PC-3 (cell line): ENCODE results near the gene NPC1. TPM values are rescaled to one million over a fixed set of nuclear protein-coding genes. Genes with fewer than 3 reads are reported as not detected.

Experiments used
- ATAC-seq: fragments of 200-7000 bp; cut with Tn5 transposase; 2 replicates; pipeline ENCODE4 v1.9.1; 2020; ENCODE audit warnings: mild to moderate bottlenecking, moderate library complexity
- BruUV-seq: library from RNA; stranded (reverse); fragments of 400-500 nt; replicated peaks from 2 replicates; lab custom pipeline; 2021; lab: Mats Ljungman, UMichigan
- CTCF ChIA-PET: fragments of 300-600 bp; sonication (Branson Sonifier 250); formaldehyde crosslinking; loops from one replicate; lab custom pipeline; 2022; ENCODE audit warnings: antibody characterized with exemption; lab: Charles Lee
- POLR2A ChIA-PET: fragments of 300-600 bp; sonication (Branson Sonifier 250); formaldehyde crosslinking; loops from one replicate; lab custom pipeline; 2022; ENCODE audit warnings: antibody characterized with exemption; ENCODE audit not compliant: unreplicated experiment; lab: Charles Lee
- DNase-seq: peaks from one replicate; pipeline ENCODE4 v3.0.0-alpha.2; 2015
- H2AFZ ChIP-seq: fragments of 300-600 bp; sonication (generic); 2 replicates; pipeline ENCODE4 v1.6.0; 2016; ENCODE audit warnings: antibody characterized with exemption, low read length
- H3F3A ChIP-seq: fragments of 300-600 bp; sonication (generic); one replicate; pipeline ENCODE4 v1.6.0; 2017; ENCODE audit warnings: antibody characterized with exemption, low read length, control low read depth, mild to moderate bottlenecking; ENCODE audit not compliant: unreplicated experiment
- H3K27ac ChIP-seq: fragments of 300-600 bp; sonication (generic); 2 replicates; pipeline ENCODE4 v1.5.1; 2016; ENCODE audit warnings: mild to moderate bottlenecking, low read length
- H3K27me3 ChIP-seq: fragments of 300-600 bp; sonication (generic); 2 replicates; pipeline ENCODE4 v1.6.1; 2016; ENCODE audit warnings: low read length, mixed read lengths
- H3K36me3 ChIP-seq: fragments of 300-600 bp; sonication (generic); 2 replicates; pipeline ENCODE4 v1.6.1; 2016; ENCODE audit warnings: low read depth, mixed run types, low read length, mixed read lengths
- H3K4me1 ChIP-seq: fragments of 300-600 bp; sonication (generic); 2 replicates; pipeline ENCODE4 v1.5.1; 2016; ENCODE audit warnings: low read length; ENCODE audit not compliant: insufficient read depth
- H3K4me2 ChIP-seq: fragments of 300-600 bp; sonication (generic); 2 replicates; pipeline ENCODE4 v1.6.0; 2016; ENCODE audit warnings: low read length
- H3K4me3 ChIP-seq: fragments of 300-600 bp; sonication (generic); 2 replicates; pipeline ENCODE4 v1.5.1; 2016; ENCODE audit warnings: mild to moderate bottlenecking, low read length, mixed read lengths
- H3K79me2 ChIP-seq: fragments of 300-600 bp; sonication (generic); 2 replicates; pipeline ENCODE4 v1.6.1; 2017; ENCODE audit warnings: low read length, mixed read lengths
- H3K9ac ChIP-seq: fragments of 300-600 bp; sonication (generic); 2 replicates; pipeline ENCODE4 v1.6.0; 2016; ENCODE audit warnings: mild to moderate bottlenecking, low read length
- H3K9me2 ChIP-seq: fragments of 300-600 bp; sonication (generic); replicated peaks from 2 replicates; pipeline ENCODE4 v1.6.1; 2016; ENCODE audit warnings: mixed run types, low read length, mixed read lengths
- H3K9me3 ChIP-seq: fragments of 300-600 bp; sonication (generic); 2 replicates; pipeline ENCODE4 v1.6.1; 2016; ENCODE audit warnings: low read length, mixed read lengths
- H4K20me1 ChIP-seq: fragments of 300-600 bp; sonication (generic); 2 replicates; pipeline ENCODE4 v1.6.1; 2016; ENCODE audit warnings: low read length, mixed read lengths
- CTCF ChIP-seq: fragments of 300-600 bp; sonication (generic); conservative IDR thresholded peaks from 2 replicates; pipeline ENCODE4 v1.5.1; 2017; ENCODE audit warnings: antibody characterized with exemption, low read depth, mild to moderate bottlenecking, low read length
- EZH2 ChIP-seq: fragments of 300-600 bp; sonication (generic); IDR thresholded peaks from one replicate; pipeline ENCODE4 v1.6.1; 2017; ENCODE audit warnings: antibody characterized with exemption, mild to moderate bottlenecking, low read length; ENCODE audit not compliant: unreplicated experiment
- EZH2phosphoT487 ChIP-seq: fragments of 300-600 bp; sonication (generic); IDR thresholded peaks from 2 replicates; pipeline ENCODE4 v1.6.1; 2018; ENCODE audit warnings: mild to moderate bottlenecking, antibody characterized with exemption, low read length, borderline replicate concordance
- intact Hi-C: fragments of 100-400 bp; cut with micrococcal nuclease; formaldehyde crosslinking; loops from 2 replicates; pipeline ENCODE4 v1.9.0; 2023
- total RNA-seq: library from RNA; depleted of rRNA; stranded (reverse); fragments of >200 nt; gene quantifications from 2 replicates; pipeline ENCODE4 v1.2.3, GENCODE V29; 2014

The NPC1 gene
- total RNA-seq, 1 experiment from 2014 or later, result 85.5 TPM

- Histone ChIP-seq H3F3A (no peaks in the 10 kb centered on the region), H4K20me1 (no peaks in the 10 kb centered on the region), H3K36me3 (peaks cover 84% of the 10 kb centered on the region), H3K9me3 (no peaks in the 10 kb centered on the region), H3K27ac (no peak overlapping the region), H3K27me3 (no peaks in the 10 kb centered on the region), H3K4me3 (no peak overlapping the region), H3K9ac (no peak overlapping the region), H3K4me1 (no peaks in the 10 kb centered on the region), H3K79me2 (no peaks in the 10 kb centered on the region), H2AFZ (no peak overlapping the region), H3K4me2 (no peak overlapping the region), H3K9me2 (no peaks in the 10 kb centered on the region)
- BruUV-seq, result no TSS peak
- intact Hi-C loops, result no loop called here
- no peak for DNase-seq
- ChIA-PET POLR2A (no interaction called here), CTCF (no interaction called here)
- no peak for TF ChIP-seq CTCF
- TF ChIP-seq EZH2, result no peak
- no peak for TF ChIP-seq EZH2phosphoT487
- no peak for ATAC-seq
Observed at GRCh38 chr18:23540867-23541266, 45.4 kb downstream of the NPC1 start.

- DNase-seq (no peak), ATAC-seq (no peak)
- Histone ChIP-seq H3K79me2 (no peaks in the 10 kb centered on the region), H3K4me3 (no peak overlapping the region), H3K27me3 (no peaks in the 10 kb centered on the region), H3K9me2 (no peaks in the 10 kb centered on the region), H4K20me1 (no peaks in the 10 kb centered on the region), H2AFZ (no peak overlapping the region), H3K36me3 (peaks cover 90% of the 10 kb centered on the region), H3K27ac (no peak overlapping the region), H3K9me3 (no peaks in the 10 kb centered on the region), H3F3A (no peaks in the 10 kb centered on the region), H3K9ac (no peak overlapping the region), H3K4me1 (no peaks in the 10 kb centered on the region), H3K4me2 (no peak overlapping the region)
- intact Hi-C loops, result no loop called here
- BruUV-seq, result no TSS peak
- ChIA-PET POLR2A (interaction anchor here (0.7 kb wide), 1 partner anchor 266 kb away, joined by 4 read pairs; no protein-coding TSS in a partner anchor), CTCF (interaction anchor here (0.6 kb wide), 1 partner anchor 580 kb away, joined by 4 read pairs; no protein-coding TSS in a partner anchor)
- TF ChIP-seq EZH2phosphoT487 (no peak), EZH2 (no peak), CTCF (no peak)
Observed at GRCh38 chr18:23539911-23540525, 46.3 kb downstream of the NPC1 start.

GRCh38 chr18:23539296-23539695, 47.0 kb downstream of the NPC1 start:
- Histone ChIP-seq H3K9ac (no peak overlapping the region), H3K9me2 (no peaks in the 10 kb centered on the region), H2AFZ (no peak overlapping the region), H3F3A (no peaks in the 10 kb centered on the region), H3K4me3 (no peak overlapping the region), H3K9me3 (no peaks in the 10 kb centered on the region), H3K36me3 (peaks cover 88% of the 10 kb centered on the region), H3K27ac (no peak overlapping the region), H3K79me2 (no peaks in the 10 kb centered on the region), H4K20me1 (no peaks in the 10 kb centered on the region), H3K27me3 (no peaks in the 10 kb centered on the region), H3K4me2 (no peak overlapping the region), H3K4me1 (no peaks in the 10 kb centered on the region)
- POLR2A ChIA-PET, result interaction anchor here (0.7 kb wide), 1 partner anchor 266 kb away, joined by 4 read pairs; no protein-coding TSS in a partner anchor
- no peak for TF ChIP-seq CTCF
- no peak for TF ChIP-seq EZH2
- TF ChIP-seq EZH2phosphoT487, result no peak
- BruUV-seq, result no TSS peak
- no peak for DNase-seq
- CTCF ChIA-PET, result no interaction called here
- ATAC-seq, result no peak
- intact Hi-C loops, result no loop called here
